AG09319 (cell line): ENCODE data around the gene THPO.

Experiments used
- DNase-seq: peaks from one replicate; pipeline ENCODE4 v3.0.0-alpha.2; 2010; ENCODE audit warnings: low read depth; ENCODE audit errors: extremely low read depth
- CTCF ChIP-seq: IDR thresholded peaks from 2 replicates; pipeline ENCODE4 v1.5.1; 2011; ENCODE audit warnings: low read depth, mild to moderate bottlenecking, inconsistent platforms, low read length, moderate library complexity

THPO gene

GRCh38 chr3:184323696-184324095, 54.3 kb downstream of the THPO start:
- DNase-seq: no peak
- TF ChIP-seq CTCF: no peak

GRCh38 chr3:184322731-184323487, 55.1 kb downstream of the THPO start:
- DNase-seq: no peak
- TF ChIP-seq CTCF: no peak
